ENCODE measurements around the gene ZSWIM9. TPM values are rescaled to one million over a fixed set of nuclear protein-coding genes. Genes with fewer than 3 reads are reported as not detected.
A peak's percentile ranks its signal among the peaks of the same experiment; 100 is the strongest.

The ZSWIM9 gene
- polyA plus RNA-seq, 1 of the 3 experiments (the other 2 are of a cell fraction) = 2.2 TPM

GRCh38 chr19:48186541-48186991 is 16.1 kb downstream of the ZSWIM9 start:
- Histone ChIP-seq H3K9me3 (peaks cover 5% of the 10 kb centered on the region; the same call in 1 of the 2 replicates), H3K4me2 (no peak overlapping the region), H2AFZ (ENCODE audit: low read depth) (no peak overlapping the region), H3K79me2 (ENCODE audit: insufficient read depth) (no peaks in the 10 kb centered on the region), H3K4me1 (ENCODE audit: control insufficient read depth in 1 of 2, insufficient read depth in 2 of 2, low read depth in 1 of 2, low read length in 1 of 2) (no peaks in the 10 kb centered on the region), H3K27ac (ENCODE audit: low read depth in 2 of 2, low read length in 1 of 2) (no peak overlapping the region), H3K4me3 (ENCODE audit: low read depth in 2 of 2, low read length in 1 of 2) (no peak overlapping the region), H3K9me2 (no peaks in the 10 kb centered on the region), H3K27me3 (ENCODE audit: insufficient read depth) (no peaks in the 10 kb centered on the region), H3F3A (replicated peaks; ENCODE audit: insufficient read depth) (peaks cover 5% of the 10 kb centered on the region), H4K20me1 (ENCODE audit: insufficient read depth) (no peaks in the 10 kb centered on the region), H3K36me3 (replicated peaks in 1 of 2; ENCODE audit: control insufficient read depth in 1 of 2, insufficient read depth in 2 of 2, low read length in 1 of 2) (peaks cover 0 to 7% of the 10 kb centered on the region in 2 experiments), H3K9ac (no peak overlapping the region)
- DNase-seq = no peak
- ChIA-PET CTCF (interaction anchor here (0.6 to 1.2 kb wide), 2 partner anchors 7 to 692 kb away, joined by 3 read pairs; no protein-coding TSS in a partner anchor), POLR2A (no interaction called here)
- WGBS (ENCODE audit: low lambda C conversion rate) = 94% methylated on average over 8 of the region's 8 CpGs
- no peak for TF ChIP-seq MXI1 (IDR thresholded peaks at IDR 0.05; ENCODE audit: low read depth, low read length)
- TF ChIP-seq IRF3 (IDR thresholded peaks at IDR 0.05; ENCODE audit: low read depth, low read length) = no peak
- no peak for TF ChIP-seq SIN3A (IDR thresholded peaks at IDR 0.05; ENCODE audit: borderline replicate concordance, low read depth, low read length)
- no peak for TF ChIP-seq TCF12 (IDR thresholded peaks at IDR 0.05)
- no peak for TF ChIP-seq NFIC (IDR thresholded peaks at IDR 0.05; ENCODE audit: borderline replicate concordance)
- no peak for TF ChIP-seq NRF1 (IDR thresholded peaks at IDR 0.05; ENCODE audit: low read depth, low read length)
- TF ChIP-seq PBX3 (IDR thresholded peaks at IDR 0.05) = no peak
- TF ChIP-seq FOXM1 (IDR thresholded peaks at IDR 0.05; ENCODE audit: low read depth) = no peak
- TF ChIP-seq ELF1 (IDR thresholded peaks at IDR 0.05) = no peak
- TF ChIP-seq FOXJ3 (CRISPR knock-in tag; IDR thresholded peaks at IDR 0.05) = no peak
- TF ChIP-seq SMC3 (IDR thresholded peaks at IDR 0.05; ENCODE audit: low read depth, low read length) = no peak
- TF ChIP-seq EZH2phosphoT487 (IDR thresholded peaks at IDR 0.05; ENCODE audit: borderline replicate concordance, low read depth) = no peak
- TF ChIP-seq YY1 (IDR thresholded peaks at IDR 0.05; ENCODE audit: low read depth) = no peak
- no peak for TF ChIP-seq RAD21 (IDR thresholded peaks at IDR 0.05; ENCODE audit: low read length)
- TF ChIP-seq TAF1 (IDR thresholded peaks at IDR 0.05; ENCODE audit: borderline replicate concordance, low read depth, low read length) = no peak
- no peak for TF ChIP-seq EP300 (IDR thresholded peaks at IDR 0.05; ENCODE audit: borderline replicate concordance in 1 of 2, low read depth in 1 of 2, low read length in 1 of 2)
- no peak for TF ChIP-seq RFX5 (IDR thresholded peaks at IDR 0.05; ENCODE audit: low read length)

- Histone ChIP-seq H3K27me3 (ENCODE audit: insufficient read depth) (no peaks in the 10 kb centered on the region), H3K9me3 (no peaks in the 10 kb centered on the region), H4K20me1 (ENCODE audit: insufficient read depth) (no peaks in the 10 kb centered on the region), H3K4me2 (no peak overlapping the region), H3K79me2 (ENCODE audit: insufficient read depth) (no peaks in the 10 kb centered on the region), H2AFZ (ENCODE audit: low read depth) (no peak overlapping the region), H3K27ac (ENCODE audit: low read depth in 2 of 2, low read length in 1 of 2) (no peak overlapping the region), H3K9me2 (no peaks in the 10 kb centered on the region), H3K4me3 (ENCODE audit: low read depth in 2 of 2, low read length in 1 of 2) (no peak overlapping the region), H3K4me1 (ENCODE audit: control insufficient read depth in 1 of 2, insufficient read depth in 2 of 2, low read depth in 1 of 2, low read length in 1 of 2) (no peaks in the 10 kb centered on the region), H3F3A (replicated peaks; ENCODE audit: insufficient read depth) (no peaks in the 10 kb centered on the region), H3K36me3 (replicated peaks in 1 of 2; ENCODE audit: control insufficient read depth in 1 of 2, insufficient read depth in 2 of 2, low read length in 1 of 2) (peaks cover 0 to 4% of the 10 kb centered on the region in 2 experiments), H3K9ac (no peak overlapping the region)
- ChIA-PET CTCF (interaction anchor here (0.7 kb wide), 1 partner anchor 82 kb away, joined by 4 read pairs; no protein-coding TSS in a partner anchor), POLR2A (interaction anchor here (0.9 kb wide), 1 partner anchor 13 kb away, joined by 3 read pairs; no protein-coding TSS in a partner anchor)
- TF ChIP-seq USF1 (IDR thresholded peaks at IDR 0.05; ENCODE audit: borderline replicate concordance, low read depth) (peak; percentile 32; the same call in 1 of the 2 replicates), SIN3A (IDR thresholded peaks at IDR 0.05; ENCODE audit: borderline replicate concordance, low read depth, low read length) (no peak)
- no peak for DNase-seq
- WGBS (ENCODE audit: low lambda C conversion rate) = 89% methylated on average over 9 of the region's 13 CpGs
Observed at GRCh38 chr19:48190288-48190884, 19.9 kb downstream of the ZSWIM9 start.

Measured in SK-N-SH (cell line).